Ovary (tissue), 9 donors: ENCODE data around the gene TMEM131. TPM values are rescaled to one million over a fixed set of nuclear protein-coding genes. Genes with fewer than 3 reads are reported as not detected.
A peak's percentile ranks its signal among the peaks of the same experiment; 100 is the strongest.

Experiments used
- DNase-seq, 5 donors: peaks; one replicate each; pipeline ENCODE4 v3.0.0-alpha.2; 2019 to 2020
- H3K27ac ChIP-seq, 2 donors: fragments of 200-600 bp; one replicate each; pipeline versions ENCODE4 v1.5.1 to v1.8.0; 2019 to 2022
- H3K27me3 ChIP-seq: fragments of 200-600 bp; one replicate; pipeline ENCODE4 v1.8.0; 2022
- H3K36me3 ChIP-seq: fragments of 200-600 bp; sonication (generic); one replicate; pipeline ENCODE4 v1.5.1; 2019
- H3K4me1 ChIP-seq: one replicate; pipeline ENCODE4 v1.8.1; 2013; ENCODE audit warnings: mild to moderate bottlenecking, moderate library complexity; ENCODE audit not compliant: insufficient read depth
- H3K4me3 ChIP-seq: fragments of 200-600 bp; sonication (generic); one replicate; pipeline ENCODE4 v1.5.1; 2017
- H3K9me3 ChIP-seq, 2 donors: fragments of 200-600 bp in 1 of 2; sonication (generic) in 1 of 2; one replicate each; pipeline versions ENCODE4 v1.5.1 to v1.8.1; 2013 to 2019; ENCODE audit warnings: mild to moderate bottlenecking in 1 of 2, moderate library complexity in 1 of 2
- EP300 ChIP-seq: sonication (generic); formaldehyde crosslinking; IDR thresholded peaks from one replicate; pipeline ENCODE4 v1.6.1; 2017; ENCODE audit warnings: antibody characterized with exemption
- POLR2A ChIP-seq: fragments of 450-650 bp; IDR thresholded peaks from one replicate; pipeline ENCODE4 v1.6.1; 2017; ENCODE audit warnings: antibody characterized with exemption, mild to moderate bottlenecking, moderate library complexity
- WGBS, 3 donors: extraction: QIAGEN DNeasy Blood & Tissue Kit in 1 of 3; methylation state at CpG; one replicate each; pipeline versions ENCODE4 v1.1.5 to v1.1.7; 2013 to 2017; 5-methylcytosine and 5-hydroxymethylcytosine counted together
- intact Hi-C, 4 donors: fragments of 100-400 bp; cut with DNase I; formaldehyde crosslinking; loops; one replicate each; pipeline versions ENCODE4 v1.11.0 to v1.15.1; 2022 to 2023
- polyA plus RNA-seq, 2 donors: library from polyadenylated mRNA; stranded (reverse); fragments of 200-250 nt in 1 of 2; fragments of 350-450 nt in 1 of 2; fragmentation: Illumina TruSeq in 1 of 2; extraction: RNeasy Lipid Tissue Mini Kit (QIAGEN cat#74804) in 1 of 2; gene quantifications; one replicate each; pipeline ENCODE4 v1.2.3, GENCODE V29; 2013 to 2014
- total RNA-seq, 7 donors: library from RNA; depleted of rRNA in 2 of 7; stranded (reverse); fragments of >200 nt in 2 of 7; fragmentation: NEBNext Ultra II Directional in 3 of 7; extraction: Animal tissue kit (Norgen Biotek cat#: 25700) in 3 of 7; gene quantifications; one replicate each; pipeline versions ENCODE4 v1.1.0 to v1.2.4, GENCODE V29; 2016 to 2023
- TF ChIP-seq, protein P1 (sequence below), 3 donors: fragments of 450-650 bp in 2 of 3; fragments of 200-600 bp in 1 of 3; IDR thresholded peaks; one replicate each; pipeline versions ENCODE4 v1.5.1 to v1.8.0; 2016 to 2022; ENCODE audit warnings: antibody characterized with exemption in 3 of 3, mild to moderate bottlenecking in 1 of 3
- donor health status: DM: no; HTN: no; CAD: no; lungs with moderate emphysema.
- donor health status: DM: no; HTN: no; CAD: no.
- donor health status: Bipolar disorder and iron deficiency.
- donor health status: DM: yes; HTN: yes; CAD: no.
- donor health status: DM: no; HTN: no; CAD: no.
- donor health status: DM: yes; HTN: yes; CAD: no.

TMEM131 gene
- total and polyA plus RNA-seq, 9 donors: 16.1 to 44.0 (median 38.4) TPM

DNA sequence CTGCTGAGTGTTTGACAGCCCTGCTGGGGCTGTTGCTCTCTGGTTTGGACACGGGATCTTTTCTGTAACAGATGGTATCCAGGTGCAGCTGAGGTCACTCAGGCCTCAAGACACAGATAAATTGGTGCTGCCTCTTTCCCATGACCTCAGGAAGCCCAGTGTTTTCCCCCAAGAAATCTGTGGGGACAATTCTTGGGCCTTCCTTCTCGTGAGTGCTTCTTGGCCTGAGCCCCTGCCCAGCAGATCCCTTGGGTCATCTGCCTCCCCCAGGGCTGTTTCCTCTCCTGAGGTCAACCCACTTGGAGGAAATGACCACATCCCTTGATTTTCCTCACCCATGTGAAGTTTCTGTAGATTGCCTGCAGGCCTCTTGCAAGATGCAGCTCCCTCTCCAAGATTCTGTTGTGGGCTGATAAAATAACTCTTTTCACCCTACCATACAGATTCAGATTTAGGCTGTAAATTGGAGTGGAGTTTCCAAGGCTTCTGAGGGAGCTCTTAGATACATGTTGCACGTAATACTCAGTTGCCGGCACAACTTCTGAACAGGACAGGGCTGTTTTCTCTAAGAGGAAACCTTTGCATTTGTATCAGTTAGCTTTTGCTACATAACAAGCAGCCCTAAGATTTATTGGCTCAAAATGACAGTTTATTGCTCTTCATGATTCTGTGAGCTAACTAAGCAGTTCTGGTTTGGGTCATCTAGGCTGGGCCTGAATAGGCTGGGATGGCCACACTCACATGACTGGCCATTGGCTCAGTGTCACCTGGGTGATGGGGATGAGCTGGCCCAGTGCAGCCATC, 269.3 kb downstream of the TMEM131 start:
- Histone ChIP-seq H3K9me3 (no peaks in the 10 kb centered on the region), H3K27ac (no peak overlapping the region), H3K27me3 (no peaks in the 10 kb centered on the region), H3K4me3 (no peak overlapping the region), H3K4me1 (no peaks in the 10 kb centered on the region), H3K36me3 (no peaks in the 10 kb centered on the region)
- WGBS, 3 donors: 55 to 65% (median 62%) methylated on average over 4 of the region's 4 CpGs
- intact Hi-C loops: no loop called here
- DNase-seq: no peak
- TF ChIP-seq POLR2A (no peak), EP300 (no peak)

DNA sequence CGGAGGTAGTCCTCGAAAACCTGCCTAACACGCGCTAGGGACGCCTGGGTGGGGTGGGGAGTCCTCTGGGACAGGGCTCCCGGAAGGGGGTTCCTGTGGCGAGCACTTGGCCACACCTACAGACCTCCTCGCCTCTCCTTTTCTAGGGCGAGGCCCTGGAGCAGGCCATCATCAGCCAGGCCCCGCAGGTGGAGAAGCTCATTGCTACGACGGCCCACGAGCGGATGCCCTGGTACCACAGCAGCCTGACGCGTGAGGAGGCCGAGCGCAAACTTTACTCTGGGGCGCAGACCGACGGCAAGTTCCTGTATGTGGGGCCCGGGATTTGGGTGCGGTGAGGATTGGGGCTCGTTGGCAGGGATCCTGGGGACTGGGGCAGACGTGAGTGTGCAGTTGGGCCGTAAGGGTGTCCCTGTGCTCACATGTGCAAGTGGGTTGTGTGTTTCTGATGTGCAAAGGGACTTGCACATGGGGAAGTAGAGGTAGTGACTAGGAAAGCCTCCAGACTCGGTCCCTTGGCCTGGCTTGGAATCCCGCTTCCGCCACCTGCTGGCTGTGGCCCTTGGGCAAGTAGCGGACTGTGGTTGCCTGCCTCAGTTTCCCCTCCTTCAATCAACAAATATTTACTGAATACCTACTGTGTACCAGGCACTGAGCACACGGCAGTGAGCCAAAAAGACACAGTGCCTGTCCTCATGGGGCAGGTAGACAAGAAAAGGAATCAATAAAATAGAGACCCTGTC, 270.6 kb downstream of the TMEM131 start:
- intact Hi-C loops: no loop called here
- no peak for DNase-seq
- no peaks in the 10 kb centered on the region for H3K9me3 ChIP-seq
- H3K4me3 ChIP-seq: no peak overlapping the region
- H3K4me1 ChIP-seq: no peaks in the 10 kb centered on the region
- no peak for TF ChIP-seq EP300
- TF ChIP-seq, protein P1, sequence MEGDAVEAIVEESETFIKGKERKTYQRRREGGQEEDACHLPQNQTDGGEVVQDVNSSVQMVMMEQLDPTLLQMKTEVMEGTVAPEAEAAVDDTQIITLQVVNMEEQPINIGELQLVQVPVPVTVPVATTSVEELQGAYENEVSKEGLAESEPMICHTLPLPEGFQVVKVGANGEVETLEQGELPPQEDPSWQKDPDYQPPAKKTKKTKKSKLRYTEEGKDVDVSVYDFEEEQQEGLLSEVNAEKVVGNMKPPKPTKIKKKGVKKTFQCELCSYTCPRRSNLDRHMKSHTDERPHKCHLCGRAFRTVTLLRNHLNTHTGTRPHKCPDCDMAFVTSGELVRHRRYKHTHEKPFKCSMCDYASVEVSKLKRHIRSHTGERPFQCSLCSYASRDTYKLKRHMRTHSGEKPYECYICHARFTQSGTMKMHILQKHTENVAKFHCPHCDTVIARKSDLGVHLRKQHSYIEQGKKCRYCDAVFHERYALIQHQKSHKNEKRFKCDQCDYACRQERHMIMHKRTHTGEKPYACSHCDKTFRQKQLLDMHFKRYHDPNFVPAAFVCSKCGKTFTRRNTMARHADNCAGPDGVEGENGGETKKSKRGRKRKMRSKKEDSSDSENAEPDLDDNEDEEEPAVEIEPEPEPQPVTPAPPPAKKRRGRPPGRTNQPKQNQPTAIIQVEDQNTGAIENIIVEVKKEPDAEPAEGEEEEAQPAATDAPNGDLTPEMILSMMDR (IDR thresholded peaks at IDR 0.05): no peak
- TF ChIP-seq POLR2A: no peak
- no peaks in the 10 kb centered on the region for H3K27me3 ChIP-seq
- no peak overlapping the region for H3K27ac ChIP-seq
- H3K36me3 ChIP-seq: no peaks in the 10 kb centered on the region
- WGBS, 3 donors: 94% methylated on average over 31 of the region's 31 CpGs

DNA sequence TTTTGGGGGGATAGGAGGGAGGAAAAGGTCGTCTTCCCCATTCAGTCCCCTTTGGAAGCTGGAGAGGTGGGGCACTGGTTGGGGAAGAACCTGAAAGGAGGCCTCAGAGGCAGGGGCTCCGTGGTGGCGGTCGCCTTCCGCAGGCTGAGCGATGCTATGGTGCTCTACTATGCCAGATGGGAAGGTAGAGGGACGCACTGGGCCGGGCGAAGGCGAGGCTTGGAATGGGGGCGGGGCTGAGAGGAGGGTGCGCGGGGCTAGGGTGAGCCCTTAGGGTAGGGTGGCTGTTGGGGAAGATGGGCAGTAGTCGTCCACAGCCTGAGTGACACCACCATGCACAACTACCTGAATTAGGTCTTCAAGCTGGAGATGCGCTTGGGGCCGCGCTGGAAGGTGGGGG, 271.2 kb downstream of the TMEM131 start:
- DNase-seq: no peak
- no peaks in the 10 kb centered on the region for H3K4me1 ChIP-seq
- H3K27me3 ChIP-seq: no peaks in the 10 kb centered on the region
- no peak overlapping the region for H3K27ac ChIP-seq
- H3K36me3 ChIP-seq: no peaks in the 10 kb centered on the region
- TF ChIP-seq POLR2A: no peak
- TF ChIP-seq, protein P1 (IDR thresholded peaks at IDR 0.05): no peak
- TF ChIP-seq EP300: no peak
- intact Hi-C loops: no loop called here
- 68 to 83% (median 73%) methylated on average over 17 of the region's 17 CpGs for WGBS, 3 donors
- H3K9me3 ChIP-seq: no peaks in the 10 kb centered on the region
- no peak overlapping the region for H3K4me3 ChIP-seq

- TF ChIP-seq, protein P1 (IDR thresholded peaks at IDR 0.05): no peak
- no peak for TF ChIP-seq EP300
- TF ChIP-seq POLR2A: no peak
- Histone ChIP-seq H3K4me1 (no peaks in the 10 kb centered on the region), H3K36me3 (no peaks in the 10 kb centered on the region), H3K27ac (no peak overlapping the region), H3K4me3 (no peak overlapping the region), H3K27me3 (no peaks in the 10 kb centered on the region), H3K9me3 (no peaks in the 10 kb centered on the region)
- 37 to 54% (median 50%) methylated on average over 36 to 41 of the region's 41 CpGs for WGBS, 3 donors
- DNase-seq: peak in 1 of 5 donors; percentile 20
- intact Hi-C loops: no loop called here
Measured at GRCh38 chr2:97724073-97724410, 271.7 kb downstream of the TMEM131 start.
